ENCODE measurements around the gene HNRNPUL1.

GRCh38 chr19:41351339-41352245 lies 87.4 kb downstream of the HNRNPUL1 start:
- TF ChIP-seq EP300 (IDR thresholded peaks at IDR 0.05): no peak
- TF ChIP-seq POLR2AphosphoS5 (IDR thresholded peaks at IDR 0.05): no peak
- no peak for TF ChIP-seq POLR2A (IDR thresholded peaks at IDR 0.05)
- no peak for TF ChIP-seq CTCF (IDR thresholded peaks at IDR 0.05)

Measured in suprapubic skin (tissue), 4 donors.